ENCODE data around the gene MCM5. TPM values are rescaled to one million over a fixed set of nuclear protein-coding genes. Genes with fewer than 3 reads are reported as not detected.
"Not testable (repeated sequence)": the region's sequence is repeated elsewhere in the genome, so short reads cannot be mapped to it uniquely, and the experiment has no call there.

Gene MCM5
- 9.0 TPM for total RNA-seq
- long read RNA-seq, transcript MCM5-201 (17 exons, 3,534 nt) = major isoform, 15 of 26 reads
- long read RNA-seq, partial matches to known transcripts = 10 of 26 reads
- long read RNA-seq, other reads (novel, unspliced or antisense) = 1 of 26 reads

GRCh38 chr22:35399678-35400500, at the start of gene MCM5:
Gene MCM5, plus strand, starts transcription at chr22:35400140. Its CDS starts 299 bp downstream, at chr22:35400439.
- DNase-seq (ENCODE audit: low spot score) = peak; percentile 99
- intact Hi-C loops (cut with DNase I) = no loop called here

- intact Hi-C loops (cut with DNase I) = loop anchor here (2.0 kb wide), 1 partner anchor 232 kb away; no protein-coding TSS in a partner anchor
- DNase-seq (ENCODE audit: low spot score) = peak; percentile 97
Observed at GRCh38 chr22:35350539-35351503, 49.1 kb upstream of the MCM5 start.

GRCh38 chr22:35352214-35353111, 47.5 kb upstream of the MCM5 start:
- DNase-seq (ENCODE audit: low spot score) = peak; percentile 88
- intact Hi-C loops (cut with DNase I) = no loop called here

- intact Hi-C loops (cut with DNase I) = no loop called here
- DNase-seq (ENCODE audit: low spot score) = no peak
Observed at GRCh38 chr22:35353318-35353717, 46.6 kb upstream of the MCM5 start.

- intact Hi-C loops (cut with DNase I) = no loop called here
- no peak for DNase-seq (ENCODE audit: low spot score)
Observed at GRCh38 chr22:35354068-35354467, 45.9 kb upstream of the MCM5 start.

GRCh38 chr22:35357883-35358621, 41.9 kb upstream of the MCM5 start:
- intact Hi-C loops (cut with DNase I) = no loop called here

GRCh38 chr22:35359380-35360065, 40.4 kb upstream of the MCM5 start:
- intact Hi-C loops (cut with DNase I) = no loop called here

More at GRCh38 chr22:35357883-35358621, 41.9 kb upstream of the MCM5 start:
- no peak for DNase-seq (ENCODE audit: low spot score)

GRCh38 chr22:35361001-35361558, 38.9 kb upstream of the MCM5 start:
- intact Hi-C loops (cut with DNase I) = no loop called here
- DNase-seq (ENCODE audit: low spot score) = no peak

More at GRCh38 chr22:35359380-35360065, 40.4 kb upstream of the MCM5 start:
- DNase-seq (ENCODE audit: low spot score) = no peak

- no peak for DNase-seq (ENCODE audit: low spot score)
- intact Hi-C loops (cut with DNase I) = no loop called here
Observed at GRCh38 chr22:35363566-35364086, 36.3 kb upstream of the MCM5 start.

- DNase-seq (ENCODE audit: low spot score); intact Hi-C loops (cut with DNase I): not testable (repeated sequence)
Observed at GRCh38 chr22:35364230-35364629, 35.7 kb upstream of the MCM5 start.

- intact Hi-C loops (cut with DNase I) = no loop called here
- DNase-seq (ENCODE audit: low spot score) = no peak
Observed at GRCh38 chr22:35367331-35367886, 32.5 kb upstream of the MCM5 start.

- intact Hi-C loops (cut with DNase I) = no loop called here
- no peak for DNase-seq (ENCODE audit: low spot score)
Observed at GRCh38 chr22:35368386-35368785, 31.6 kb upstream of the MCM5 start.

GRCh38 chr22:35369996-35370395, 29.9 kb upstream of the MCM5 start:
- intact Hi-C loops (cut with DNase I) = no loop called here
- no peak for DNase-seq (ENCODE audit: low spot score)

GRCh38 chr22:35373781-35374180, 26.2 kb upstream of the MCM5 start:
- intact Hi-C loops (cut with DNase I) = no loop called here
- no peak for DNase-seq (ENCODE audit: low spot score)

- no peak for DNase-seq (ENCODE audit: low spot score)
- intact Hi-C loops (cut with DNase I) = no loop called here
Observed at GRCh38 chr22:35375031-35375430, 24.9 kb upstream of the MCM5 start.

GRCh38 chr22:35375526-35375925, 24.4 kb upstream of the MCM5 start:
- intact Hi-C loops (cut with DNase I) = no loop called here
- DNase-seq (ENCODE audit: low spot score) = no peak
